Nephron progenitor cell (in vitro differentiated cells): ENCODE measurements around the gene SEMA3C.
A peak's percentile ranks its signal among the peaks of the same experiment; 100 is the strongest.

Experiments
- DNase-seq: peaks from one replicate; pipeline ENCODE4 v3.0.0; 2021
- H3K27ac Mint-ChIP-seq: 2 replicates; pipeline ENCODE4 v1.8.0; 2021; ENCODE audit warnings: mild to moderate bottlenecking, moderate library complexity, mixed read lengths
- H3K27me3 Mint-ChIP-seq: 2 replicates; pipeline ENCODE4 v1.8.0; 2021; ENCODE audit warnings: mild to moderate bottlenecking, low read depth, mixed read lengths; ENCODE audit not compliant: poor library complexity
- H3K36me3 Mint-ChIP-seq: 2 replicates; pipeline ENCODE4 v1.8.0; 2021; ENCODE audit warnings: low read depth, mixed read lengths
- H3K4me1 Mint-ChIP-seq: 2 replicates; pipeline ENCODE4 v1.8.0; 2021; ENCODE audit warnings: mixed read lengths
- H3K4me3 Mint-ChIP-seq: 2 replicates; pipeline ENCODE4 v1.8.0; 2021; ENCODE audit warnings: mild to moderate bottlenecking, moderate library complexity, mixed read lengths
- H3K9me3 Mint-ChIP-seq: 2 replicates; pipeline ENCODE4 v1.8.0; 2021; ENCODE audit warnings: mild to moderate bottlenecking, moderate library complexity, mixed read lengths
- TF ChIP-seq, protein P1 (sequence below): fragments of 200-600 bp; sonication (generic); IDR thresholded peaks from 2 replicates; pipeline ENCODE4 v1.5.0; 2021; ENCODE audit warnings: antibody characterized with exemption

Gene SEMA3C

DNA sequence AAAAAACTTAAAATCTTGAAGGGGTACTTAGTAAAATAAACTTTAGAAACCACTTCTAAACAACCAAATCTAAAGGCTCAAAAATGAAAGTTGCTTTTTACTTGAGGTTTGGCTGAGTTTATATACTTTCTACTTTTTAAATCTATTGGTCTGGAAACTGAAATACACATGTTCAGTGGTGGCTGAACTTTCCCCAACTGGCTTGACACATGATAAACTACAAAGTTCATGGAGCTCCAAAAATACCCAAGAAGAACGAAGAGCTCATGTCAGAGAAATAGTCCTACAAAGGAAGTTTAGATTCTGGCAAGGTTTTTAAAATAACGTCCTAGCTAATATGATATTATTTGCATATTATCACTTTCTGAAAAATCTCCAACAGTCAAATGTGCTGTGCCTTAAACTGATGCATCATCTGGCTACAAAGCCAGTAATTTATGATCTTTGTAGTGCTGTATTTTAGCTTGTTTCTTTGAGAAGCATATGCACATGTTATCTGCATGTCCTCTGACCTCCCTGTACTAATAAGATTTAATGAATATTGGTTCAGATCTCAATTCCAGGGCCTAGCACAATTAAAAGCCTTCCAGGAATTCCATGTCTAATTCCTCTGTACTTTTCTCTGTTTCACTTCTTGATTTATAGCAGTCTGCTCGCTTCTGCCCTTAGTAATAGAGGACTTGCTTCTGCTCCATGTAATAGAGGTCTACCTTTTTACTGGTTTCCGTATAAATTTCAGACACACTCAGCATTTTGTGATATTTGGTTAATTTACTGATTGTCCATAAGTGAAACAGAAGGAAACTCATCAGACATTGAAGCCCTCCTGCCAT lies 28.2 kb downstream of the SEMA3C start:
- no peak overlapping the region for H3K4me3 Mint-ChIP-seq
- H3K36me3 Mint-ChIP-seq: peaks cover 42% of the 10 kb centered on the region
- TF ChIP-seq, protein P1, sequence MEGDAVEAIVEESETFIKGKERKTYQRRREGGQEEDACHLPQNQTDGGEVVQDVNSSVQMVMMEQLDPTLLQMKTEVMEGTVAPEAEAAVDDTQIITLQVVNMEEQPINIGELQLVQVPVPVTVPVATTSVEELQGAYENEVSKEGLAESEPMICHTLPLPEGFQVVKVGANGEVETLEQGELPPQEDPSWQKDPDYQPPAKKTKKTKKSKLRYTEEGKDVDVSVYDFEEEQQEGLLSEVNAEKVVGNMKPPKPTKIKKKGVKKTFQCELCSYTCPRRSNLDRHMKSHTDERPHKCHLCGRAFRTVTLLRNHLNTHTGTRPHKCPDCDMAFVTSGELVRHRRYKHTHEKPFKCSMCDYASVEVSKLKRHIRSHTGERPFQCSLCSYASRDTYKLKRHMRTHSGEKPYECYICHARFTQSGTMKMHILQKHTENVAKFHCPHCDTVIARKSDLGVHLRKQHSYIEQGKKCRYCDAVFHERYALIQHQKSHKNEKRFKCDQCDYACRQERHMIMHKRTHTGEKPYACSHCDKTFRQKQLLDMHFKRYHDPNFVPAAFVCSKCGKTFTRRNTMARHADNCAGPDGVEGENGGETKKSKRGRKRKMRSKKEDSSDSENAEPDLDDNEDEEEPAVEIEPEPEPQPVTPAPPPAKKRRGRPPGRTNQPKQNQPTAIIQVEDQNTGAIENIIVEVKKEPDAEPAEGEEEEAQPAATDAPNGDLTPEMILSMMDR: no peak
- H3K27ac Mint-ChIP-seq: peak overlapping the region; percentile 71
- no peaks in the 10 kb centered on the region for H3K27me3 Mint-ChIP-seq
- peaks cover 41% of the 10 kb centered on the region for H3K4me1 Mint-ChIP-seq
- no peak for DNase-seq
- no peaks in the 10 kb centered on the region for H3K9me3 Mint-ChIP-seq

DNA sequence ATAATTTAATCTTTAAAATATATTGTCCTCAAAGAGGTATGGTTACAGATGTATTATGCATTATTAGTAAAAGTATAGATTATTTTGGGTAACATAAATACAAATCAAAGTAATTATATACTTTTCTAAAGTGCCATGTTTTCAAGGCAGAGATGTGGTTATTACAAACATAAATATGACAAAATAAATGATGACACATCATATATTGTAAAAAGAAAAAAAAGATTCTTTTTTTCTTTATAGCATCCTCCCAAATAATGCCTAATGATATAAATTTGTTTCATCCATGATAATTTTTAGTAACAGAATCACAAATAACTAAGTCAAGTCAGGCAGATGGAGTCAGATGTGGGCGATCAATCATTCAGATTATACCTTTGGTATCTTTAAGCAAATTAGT lies 29.3 kb downstream of the SEMA3C start:
- Mint-ChIP-seq H3K27me3 (no peaks in the 10 kb centered on the region), H3K4me3 (no peak overlapping the region), H3K36me3 (peaks cover 31% of the 10 kb centered on the region), H3K9me3 (no peaks in the 10 kb centered on the region), H3K4me1 (peaks cover 34% of the 10 kb centered on the region), H3K27ac (no peak overlapping the region)
- no peak for DNase-seq
- TF ChIP-seq, protein P1: no peak

DNA sequence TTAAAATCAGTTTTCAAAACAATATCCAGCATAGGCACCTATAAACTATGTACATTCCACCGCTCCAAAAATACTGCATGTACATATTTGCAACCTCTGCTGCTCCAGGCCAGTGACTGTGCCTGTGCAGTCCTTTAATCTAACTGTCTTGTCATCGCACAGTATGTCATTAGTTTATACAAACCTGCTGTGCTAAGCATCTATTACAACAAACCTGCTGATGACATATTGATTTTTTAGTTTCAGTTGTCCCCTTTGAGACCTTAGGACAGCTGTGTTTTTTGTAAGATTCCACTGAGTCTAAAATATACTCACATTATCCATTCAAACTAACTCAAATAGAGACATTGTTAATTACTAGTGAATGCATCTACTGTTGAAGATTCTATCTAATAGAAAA lies 33.1 kb downstream of the SEMA3C start:
- no peak overlapping the region for H3K4me3 Mint-ChIP-seq
- H3K27me3 Mint-ChIP-seq: no peaks in the 10 kb centered on the region
- no peaks in the 10 kb centered on the region for H3K9me3 Mint-ChIP-seq
- no peak overlapping the region for H3K27ac Mint-ChIP-seq
- TF ChIP-seq, protein P1: no peak
- DNase-seq: no peak
- H3K4me1 Mint-ChIP-seq: peaks cover 29% of the 10 kb centered on the region
- H3K36me3 Mint-ChIP-seq: peaks cover 34% of the 10 kb centered on the region

DNA sequence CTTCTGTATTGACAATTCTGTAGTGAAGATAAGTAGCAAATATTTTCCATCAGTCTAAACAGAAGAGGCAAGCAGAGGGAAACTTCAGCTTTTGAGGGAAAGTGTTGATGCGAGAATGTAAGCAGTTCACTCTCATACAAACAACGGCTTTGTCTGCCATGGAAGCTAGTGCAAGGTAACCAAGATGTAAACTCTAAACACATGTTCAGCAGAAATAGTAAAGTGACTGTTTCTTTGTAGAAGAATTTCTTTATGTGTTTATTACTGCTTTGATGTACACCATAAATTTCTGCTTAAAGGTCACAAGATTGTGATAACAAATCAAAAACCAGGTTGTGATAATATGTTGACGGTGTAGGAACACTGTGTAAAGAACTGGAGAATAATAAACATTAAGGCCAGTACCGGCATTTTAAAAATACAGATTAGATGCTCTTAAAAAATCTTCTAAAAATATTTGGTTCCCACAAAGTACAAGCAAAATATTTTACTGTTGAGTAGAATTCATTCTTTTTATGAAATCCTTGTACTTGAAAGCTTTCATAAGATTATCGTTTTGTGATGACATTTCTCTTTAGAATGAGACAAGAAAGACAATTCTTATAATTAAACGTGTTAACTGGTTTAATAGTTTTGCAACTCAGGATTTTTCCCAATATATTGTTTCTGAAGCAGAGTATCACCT lies 34.2 kb downstream of the SEMA3C start:
- DNase-seq: no peak
- peak overlapping the region; percentile 93 for H3K27ac Mint-ChIP-seq
- H3K9me3 Mint-ChIP-seq: no peaks in the 10 kb centered on the region
- no peak overlapping the region for H3K4me3 Mint-ChIP-seq
- peaks cover 23% of the 10 kb centered on the region for H3K4me1 Mint-ChIP-seq
- TF ChIP-seq, protein P1: no peak
- no peaks in the 10 kb centered on the region for H3K27me3 Mint-ChIP-seq
- peaks cover 37% of the 10 kb centered on the region for H3K36me3 Mint-ChIP-seq

DNA sequence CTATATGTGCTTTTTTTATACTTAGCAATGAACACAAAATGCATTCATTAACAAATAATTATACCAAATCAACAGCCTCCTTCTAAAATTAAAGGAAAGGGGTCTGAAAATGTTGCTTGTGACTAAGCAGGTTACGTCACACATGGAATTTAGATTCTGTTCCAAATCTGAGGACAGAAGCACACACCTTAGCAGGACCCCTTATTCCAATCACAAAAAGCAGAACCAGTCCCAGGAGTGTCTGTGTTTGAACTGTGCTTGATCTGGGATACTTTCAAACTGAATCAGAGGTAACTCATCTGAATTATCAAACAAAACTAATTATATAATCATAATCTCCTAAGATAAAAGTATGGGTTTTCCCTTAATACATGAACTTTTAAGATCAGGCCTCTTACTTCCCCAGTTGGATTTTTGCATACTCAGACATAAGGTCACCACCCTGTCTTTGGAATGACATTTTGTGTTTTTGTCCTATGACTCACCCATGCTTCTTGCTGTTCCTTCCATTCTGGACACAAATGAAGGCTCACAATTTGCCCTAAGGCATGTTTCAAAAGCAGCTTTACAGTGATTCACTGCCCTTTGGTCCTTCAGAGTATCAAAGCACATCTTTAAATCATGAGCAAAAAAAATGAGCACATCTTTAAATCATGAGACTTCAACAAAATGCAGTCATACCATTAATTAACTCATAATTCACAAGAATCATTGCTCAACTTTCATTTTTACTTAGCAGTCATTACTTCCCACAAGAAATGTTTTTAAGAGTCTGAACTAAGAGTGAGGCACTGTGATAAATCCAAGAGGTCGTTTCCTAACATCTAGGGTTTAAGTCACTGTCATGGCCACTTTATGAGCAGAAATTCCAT lies 35.5 kb downstream of the SEMA3C start:
- Mint-ChIP-seq H3K36me3 (peaks cover 46% of the 10 kb centered on the region), H3K27me3 (no peaks in the 10 kb centered on the region), H3K27ac (peak overlapping the region; percentile 52), H3K4me1 (peaks cover 23% of the 10 kb centered on the region), H3K4me3 (no peak overlapping the region), H3K9me3 (no peaks in the 10 kb centered on the region)
- TF ChIP-seq, protein P1: no peak
- DNase-seq: no peak
